ENCODE measurements around the gene PRR3.
"Not testable (repeated sequence)": the region's sequence is repeated elsewhere in the genome, so short reads cannot be mapped to it uniquely, and the experiment has no call there.

DNA sequence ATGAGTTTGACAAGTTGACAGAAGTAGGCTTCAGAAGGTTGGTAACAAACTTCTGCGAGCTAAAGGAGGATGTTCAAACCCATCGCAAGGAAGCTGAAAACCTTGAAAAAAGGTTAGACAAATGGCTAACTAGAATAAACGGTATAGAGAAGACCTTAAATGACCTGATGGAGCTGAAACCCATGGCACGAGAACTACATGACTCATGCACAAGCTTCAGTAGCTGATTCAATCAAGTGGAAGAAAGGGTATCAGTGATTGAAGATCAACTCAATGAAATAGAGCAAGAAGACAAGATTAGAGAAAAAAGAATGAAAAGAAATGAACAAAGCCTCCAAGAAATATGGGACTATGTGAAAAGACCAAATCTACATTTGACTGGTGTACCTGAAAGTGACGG is 35.1 kb upstream of the PRR3 start:
- TF ChIP-seq, protein P1, sequence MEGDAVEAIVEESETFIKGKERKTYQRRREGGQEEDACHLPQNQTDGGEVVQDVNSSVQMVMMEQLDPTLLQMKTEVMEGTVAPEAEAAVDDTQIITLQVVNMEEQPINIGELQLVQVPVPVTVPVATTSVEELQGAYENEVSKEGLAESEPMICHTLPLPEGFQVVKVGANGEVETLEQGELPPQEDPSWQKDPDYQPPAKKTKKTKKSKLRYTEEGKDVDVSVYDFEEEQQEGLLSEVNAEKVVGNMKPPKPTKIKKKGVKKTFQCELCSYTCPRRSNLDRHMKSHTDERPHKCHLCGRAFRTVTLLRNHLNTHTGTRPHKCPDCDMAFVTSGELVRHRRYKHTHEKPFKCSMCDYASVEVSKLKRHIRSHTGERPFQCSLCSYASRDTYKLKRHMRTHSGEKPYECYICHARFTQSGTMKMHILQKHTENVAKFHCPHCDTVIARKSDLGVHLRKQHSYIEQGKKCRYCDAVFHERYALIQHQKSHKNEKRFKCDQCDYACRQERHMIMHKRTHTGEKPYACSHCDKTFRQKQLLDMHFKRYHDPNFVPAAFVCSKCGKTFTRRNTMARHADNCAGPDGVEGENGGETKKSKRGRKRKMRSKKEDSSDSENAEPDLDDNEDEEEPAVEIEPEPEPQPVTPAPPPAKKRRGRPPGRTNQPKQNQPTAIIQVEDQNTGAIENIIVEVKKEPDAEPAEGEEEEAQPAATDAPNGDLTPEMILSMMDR (IDR thresholded peaks at IDR 0.05) = not testable (repeated sequence)
- TF ChIP-seq POLR2A (IDR thresholded peaks at IDR 0.05) = not testable (repeated sequence)

Data from body of pancreas (tissue), 4 donors.